Dermis blood vessel endothelial cell (primary cell): ENCODE data around the gene CUZD1. TPM values are rescaled to one million over a fixed set of nuclear protein-coding genes. Genes with fewer than 3 reads are reported as not detected.
A peak's percentile ranks its signal among the peaks of the same experiment; 100 is the strongest.

ENCODE experiments used
- DNase-seq: peaks from one replicate; pipeline ENCODE4 v3.0.0; 2010
- total RNA-seq: library from RNA; depleted of rRNA; stranded (reverse); fragments of >200 nt; gene quantifications from 2 replicates; pipeline ENCODE4 v1.2.3, GENCODE V29; 2014

The CUZD1 gene
- total RNA-seq, 1 donor from 2014 or later = 0.34 TPM

GRCh38 chr10:122812751-122813150 lies 32.9 kb downstream of the CUZD1 start:
- DNase-seq = no peak

DNA sequence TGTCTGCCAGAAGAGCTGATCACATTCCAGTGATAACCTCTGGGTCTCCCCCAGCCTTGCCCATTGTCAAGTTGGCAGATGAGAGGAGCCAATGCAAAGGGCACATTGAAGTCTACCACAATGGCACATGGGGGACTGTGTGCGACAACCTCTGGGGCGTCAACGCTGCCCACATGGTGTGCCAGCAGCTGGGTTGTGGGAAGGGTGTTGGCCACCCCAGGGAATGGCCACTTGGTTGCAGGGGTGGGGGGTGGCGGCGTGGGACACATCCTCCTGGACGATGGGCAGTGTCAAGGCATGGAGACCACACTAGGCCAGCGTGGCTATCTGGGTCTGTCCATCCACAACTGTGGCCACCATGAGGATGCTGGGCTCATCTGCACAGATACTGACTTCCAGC lies 43.4 kb downstream of the CUZD1 start:
- DNase-seq = no peak

DNA sequence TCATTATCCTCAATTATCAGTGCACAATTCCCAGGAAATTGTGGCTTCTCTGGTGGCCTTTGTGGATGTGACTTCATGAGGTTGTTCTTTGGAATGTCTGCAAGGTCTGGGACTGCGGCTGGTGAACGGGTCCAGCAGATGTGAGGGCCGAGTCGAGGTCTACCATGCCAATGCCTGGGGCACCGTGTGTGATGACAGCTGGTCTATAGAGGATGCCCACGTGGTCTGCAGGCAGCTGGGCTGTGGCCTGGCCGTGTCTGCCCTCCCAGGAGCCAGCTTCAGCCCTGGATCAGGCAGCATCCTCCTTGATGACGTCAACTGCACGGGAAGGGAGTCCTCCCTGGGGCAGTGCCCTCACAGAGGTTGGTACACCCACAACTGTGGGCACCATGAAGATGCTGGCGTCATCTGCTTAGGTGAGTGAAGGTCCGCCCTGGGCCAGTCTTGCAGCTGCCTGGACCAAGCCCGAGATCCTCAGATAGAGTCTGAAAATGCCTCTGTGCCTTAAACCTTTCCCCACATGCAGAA lies 46.9 kb downstream of the CUZD1 start:
- DNase-seq = no peak

GRCh38 chr10:122796796-122797195 lies 48.9 kb downstream of the CUZD1 start:
- DNase-seq = no peak

DNA sequence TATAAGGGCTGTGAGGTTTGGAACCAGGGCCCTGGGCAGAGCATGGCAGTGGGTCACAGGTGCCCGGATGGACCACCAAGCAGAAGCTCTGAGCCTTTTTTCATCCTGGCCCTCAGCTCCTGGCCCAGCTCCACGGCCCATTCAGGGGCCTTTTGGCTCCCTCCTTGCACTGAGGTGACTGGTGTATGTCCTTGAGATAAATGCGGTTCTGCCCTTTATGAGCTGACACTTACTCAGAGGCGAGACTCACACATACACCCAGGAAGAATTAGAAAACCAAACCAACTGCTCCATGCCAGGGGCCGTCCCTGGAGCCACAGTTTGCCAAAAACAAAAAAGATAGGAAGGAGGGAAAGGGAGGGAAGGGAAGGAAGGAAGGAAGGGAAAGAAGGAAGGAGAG lies 49.7 kb downstream of the CUZD1 start:
- DNase-seq = no peak

- peak; percentile 41 for DNase-seq
Observed at GRCh38 chr10:122786269-122786668, 59.4 kb downstream of the CUZD1 start.

GRCh38 chr10:122782911-122783310 lies 62.7 kb downstream of the CUZD1 start:
- DNase-seq = no peak

Other genes with a start within 250 kb of the CUZD1 start
- gene C10orf120, start 146.0 kb downstream of the CUZD1 start, total RNA-seq = not detected in 2 replicates
- gene FAM24B, start 33.7 kb upstream of the CUZD1 start, total RNA-seq = 2.2 and 5.1 TPM in 2 replicates
- gene FAM24A, start 64.8 kb upstream of the CUZD1 start, total RNA-seq = not detected in 2 replicates
- 8.8 and 13.1 TPM in 2 replicates for gene C10orf88, start 108.4 kb upstream of the CUZD1 start, total RNA-seq
- 1.7 and 3.2 TPM in 2 replicates for gene PSTK, start 134.5 kb upstream of the CUZD1 start, total RNA-seq
- 2.9 and 4.5 TPM in 2 replicates for gene IKZF5, start 162.9 kb upstream of the CUZD1 start, total RNA-seq
- 3.7 and 7.5 TPM in 2 replicates for gene ACADSB, start 163.1 kb upstream of the CUZD1 start, total RNA-seq